ENCODE results near the gene C1QB.
"Not testable (repeated sequence)": the region's sequence is repeated elsewhere in the genome, so short reads cannot be mapped to it uniquely, and the experiment has no call there.

C1QB gene

DNA sequence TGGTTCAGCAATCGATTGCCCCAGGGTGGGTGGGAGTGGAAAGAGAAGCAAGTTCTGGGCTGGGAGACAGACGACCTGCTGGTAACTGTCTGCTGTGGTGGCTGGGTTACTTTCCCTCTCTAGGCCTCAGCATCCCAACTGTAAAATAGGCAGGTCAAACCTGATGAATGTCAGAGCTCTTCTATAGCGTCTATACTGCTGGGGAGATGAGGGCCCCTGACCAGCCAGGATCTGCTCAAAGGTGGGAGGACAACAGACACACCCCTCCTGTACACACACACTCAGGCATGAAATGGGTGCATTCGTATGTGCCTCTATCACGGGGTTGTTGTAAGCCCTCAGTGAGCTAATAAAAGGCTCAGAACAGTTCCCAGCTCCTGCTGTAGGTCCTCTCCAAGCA, 44.9 kb downstream of the C1QB start:
- no peak for DNase-seq (ENCODE audit: low read depth in 2 of 2)

DNA sequence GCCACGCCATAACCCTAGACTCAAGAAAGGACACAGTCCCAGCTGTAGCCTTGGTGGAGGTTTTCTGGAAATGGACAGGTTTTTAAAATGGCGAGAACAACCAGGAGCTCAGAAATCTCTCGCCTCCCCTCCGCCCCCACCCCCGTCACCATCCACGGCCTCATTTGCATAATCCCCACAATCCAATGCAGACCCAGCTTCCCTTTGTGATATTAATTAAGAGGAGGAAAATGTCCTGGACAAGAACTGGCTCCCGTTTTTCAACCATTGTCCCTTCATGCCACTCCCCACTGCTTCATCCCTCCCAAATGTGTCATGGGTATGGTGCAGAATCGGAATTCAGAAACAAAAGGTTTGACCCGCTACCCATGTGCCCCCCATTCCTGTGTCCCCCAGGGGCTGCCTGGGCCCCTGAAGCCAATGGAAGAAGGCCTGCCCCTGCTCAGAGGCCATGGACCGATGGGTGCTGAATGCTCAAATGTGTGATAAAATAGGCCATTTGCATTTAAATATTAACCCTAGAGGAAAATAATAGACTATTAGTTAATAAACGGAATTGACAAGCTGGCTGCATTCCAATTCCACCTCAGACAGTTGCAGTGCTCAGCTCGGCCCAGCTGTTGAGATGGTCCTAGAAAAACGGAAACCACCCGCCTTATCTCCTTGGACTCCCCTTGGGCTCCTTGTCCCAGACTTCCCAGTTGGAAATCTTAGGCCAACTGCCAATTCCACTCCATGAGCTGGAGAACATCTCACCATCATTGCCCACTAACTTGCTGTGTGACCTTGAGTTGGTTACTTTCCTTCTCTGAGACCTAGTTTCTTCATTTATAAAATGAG, 46.9 kb downstream of the C1QB start:
- no peak for DNase-seq (ENCODE audit: low read depth in 2 of 2)

- no peak for DNase-seq (ENCODE audit: low read depth in 2 of 2)
Measured at GRCh38 chr1:22702296-22703085, 49.5 kb downstream of the C1QB start.

DNA sequence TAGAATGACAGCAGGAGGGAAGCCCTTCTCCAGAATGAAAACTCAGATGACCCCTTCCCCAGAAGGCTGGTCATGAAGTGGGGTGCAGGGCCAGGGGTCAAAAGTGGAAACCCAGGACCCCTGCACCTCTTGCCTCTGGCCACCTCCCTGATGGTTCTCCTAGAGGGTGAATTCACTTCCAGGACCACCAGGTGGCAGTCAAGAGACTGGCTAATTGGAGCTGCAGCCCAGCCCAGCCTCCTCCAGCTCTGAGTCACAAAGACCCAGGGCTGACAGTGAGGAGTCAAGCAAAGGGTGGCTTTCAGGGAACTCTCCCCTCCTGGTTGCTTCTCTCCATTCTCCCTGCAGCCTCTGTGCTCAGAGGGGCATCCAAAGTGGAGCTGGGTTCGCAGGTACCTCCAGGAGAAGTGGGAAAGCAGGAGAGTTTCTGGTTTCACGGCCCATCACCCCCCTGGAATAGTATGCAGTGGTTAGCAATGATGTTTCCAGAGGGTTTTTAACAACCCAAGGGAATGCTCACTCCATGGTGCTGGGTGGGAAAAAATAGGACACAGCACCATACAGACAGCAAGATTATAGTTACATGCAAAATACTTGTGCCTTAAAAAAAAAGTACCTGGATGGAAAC, 51.5 kb downstream of the C1QB start:
- DNase-seq (ENCODE audit: low read depth in 2 of 2), result peak; percentile 62 to 69

DNA sequence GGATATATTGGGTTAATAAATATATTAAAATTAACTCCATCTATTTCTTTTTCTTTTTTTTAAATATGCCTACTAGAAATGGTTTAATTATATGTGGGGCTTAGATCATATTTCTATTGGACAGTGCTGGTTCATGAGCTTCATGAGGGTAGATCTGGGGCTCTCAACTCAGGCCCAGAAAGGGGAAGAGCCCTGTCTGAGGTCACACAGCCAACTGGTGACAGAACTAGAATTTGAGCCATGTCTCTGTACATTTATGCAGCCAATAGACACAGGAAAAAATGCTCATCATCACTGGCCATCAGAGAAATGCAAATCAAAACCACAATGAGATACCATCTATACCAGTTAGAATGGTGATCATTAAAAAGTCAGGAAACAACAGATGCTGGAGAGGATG, 52.5 kb downstream of the C1QB start:
- no peak for DNase-seq (ENCODE audit: low read depth in 2 of 2)

- DNase-seq (ENCODE audit: low read depth in 2 of 2), result not testable (repeated sequence)
Measured at GRCh38 chr1:22706100-22706499, 53.1 kb downstream of the C1QB start.

GRCh38 chr1:22708777-22709176, 55.7 kb downstream of the C1QB start:
- DNase-seq (ENCODE audit: low read depth in 2 of 2), result no peak

DNA sequence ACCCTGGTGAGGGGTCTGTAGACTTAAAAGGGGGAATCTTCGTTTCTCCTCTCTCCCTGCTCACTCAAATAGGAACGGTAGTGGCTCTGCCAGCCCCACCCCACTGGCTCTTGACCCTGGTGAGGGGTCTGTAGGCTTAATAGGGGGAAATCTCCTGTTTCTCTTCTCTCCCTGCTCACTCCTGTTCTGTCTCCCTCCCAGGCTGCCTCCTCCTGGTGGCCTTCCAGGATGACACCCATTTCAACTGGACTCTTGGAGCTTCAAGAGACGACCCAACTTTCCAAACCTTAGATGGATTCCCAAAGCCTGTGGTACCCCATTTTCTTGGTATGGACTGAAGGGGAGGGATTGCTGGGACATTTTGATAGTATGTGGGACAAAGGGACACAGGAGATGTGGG, 56.2 kb downstream of the C1QB start:
- DNase-seq (ENCODE audit: low read depth in 2 of 2), result no peak

DNA sequence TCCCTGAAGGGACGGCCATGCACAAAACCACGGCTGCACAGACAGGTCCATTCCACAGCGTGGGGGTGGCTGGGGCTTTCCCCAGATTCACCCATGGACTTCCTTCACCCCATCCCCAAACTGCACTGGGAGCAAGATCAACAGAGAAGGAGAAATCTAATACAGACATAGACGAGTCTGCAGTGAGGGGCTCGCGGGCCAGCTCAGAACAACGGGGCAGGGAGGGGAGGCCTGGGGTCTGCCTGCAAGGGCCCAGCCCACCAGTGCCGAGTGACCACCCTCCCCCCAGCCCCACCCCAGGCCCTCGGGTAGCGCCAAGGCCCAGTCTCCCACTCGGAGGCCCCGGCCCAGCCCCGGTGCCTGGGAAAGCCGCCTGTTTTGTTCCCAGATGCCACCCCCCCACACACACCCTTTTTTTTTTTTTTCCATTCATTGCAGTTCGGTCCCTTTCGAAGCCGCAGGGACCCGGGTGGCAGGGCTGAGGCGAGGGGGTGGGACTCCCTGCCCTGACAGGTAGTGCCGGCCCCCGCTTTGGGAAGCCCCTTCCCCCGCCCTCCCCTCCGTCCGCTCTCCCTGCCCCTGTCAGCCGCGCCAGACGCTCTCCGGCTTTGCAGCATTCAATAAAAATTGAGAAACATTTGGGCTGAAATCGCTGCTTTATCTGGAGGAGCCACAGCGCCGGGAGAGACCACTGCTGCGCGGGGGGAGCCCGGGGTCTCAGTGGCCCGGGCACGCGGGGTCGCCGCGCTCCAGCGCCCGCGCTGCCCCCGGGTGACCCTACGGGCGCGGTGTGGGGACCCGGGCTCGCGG, 57.1 kb downstream of the C1QB start:
- DNase-seq (ENCODE audit: low read depth in 2 of 2), result peak in 1 of 2 donors; percentile 11

GRCh38 chr1:22710701-22711049, 57.6 kb downstream of the C1QB start, which contains the start of gene EPHB2:
EPHB2 (plus strand) TSS chr1:22710839; CDS start chr1:22710983, 144 bp downstream.
- DNase-seq (ENCODE audit: low read depth in 2 of 2), result peak in 1 of 2 donors; percentile 4

GRCh38 chr1:22711071-22711470, 58.0 kb downstream of the C1QB start:
- DNase-seq (ENCODE audit: low read depth in 2 of 2), result no peak

All from stimulated activated CD8-positive, alpha-beta memory T cell treated with anti-CD3 and anti-CD28 coated beads, Interleukin-15, amount 100 ng/mL, for 48 hours (primary cell).